ENCODE measurements around the gene SNRK.

The SNRK gene

DNA sequence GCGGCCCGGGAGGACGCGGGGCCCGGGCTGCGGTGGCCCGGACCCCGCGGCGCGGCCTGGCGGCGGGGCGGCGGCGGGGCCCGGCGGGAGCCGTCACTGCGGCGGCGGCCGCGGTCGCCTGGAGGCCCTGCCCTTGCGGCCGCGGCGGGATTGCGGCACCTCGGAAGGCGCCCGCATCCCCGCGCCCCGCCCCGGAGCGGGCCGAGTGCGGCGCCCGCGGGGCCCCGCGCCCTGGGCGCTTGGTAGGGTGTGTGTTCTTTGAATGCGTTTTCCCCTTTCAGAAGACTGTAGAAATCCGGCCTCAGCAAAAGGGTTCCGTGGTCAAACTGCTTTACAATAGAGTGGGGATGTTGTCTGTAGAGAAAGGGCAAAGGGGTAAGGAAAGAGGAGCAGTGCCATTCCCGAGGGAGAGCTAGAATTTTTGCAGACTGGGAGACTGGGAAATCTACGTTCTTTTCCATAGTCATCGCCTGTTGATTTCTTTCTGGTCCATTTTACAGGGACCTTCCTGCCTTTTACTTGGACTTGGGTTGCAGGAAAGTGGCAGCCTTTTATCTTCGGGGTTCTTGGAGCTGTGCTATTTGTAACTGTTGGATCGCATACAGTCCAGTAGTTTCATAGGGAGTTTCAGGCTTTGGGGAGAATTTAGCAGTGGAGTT is 630 bp downstream of the SNRK start:
- TF ChIP-seq CTCF (IDR thresholded peaks at IDR 0.05) (no peak), ZFX (IDR thresholded peaks at IDR 0.05; ENCODE audit: borderline replicate concordance) (no peak)

DNA sequence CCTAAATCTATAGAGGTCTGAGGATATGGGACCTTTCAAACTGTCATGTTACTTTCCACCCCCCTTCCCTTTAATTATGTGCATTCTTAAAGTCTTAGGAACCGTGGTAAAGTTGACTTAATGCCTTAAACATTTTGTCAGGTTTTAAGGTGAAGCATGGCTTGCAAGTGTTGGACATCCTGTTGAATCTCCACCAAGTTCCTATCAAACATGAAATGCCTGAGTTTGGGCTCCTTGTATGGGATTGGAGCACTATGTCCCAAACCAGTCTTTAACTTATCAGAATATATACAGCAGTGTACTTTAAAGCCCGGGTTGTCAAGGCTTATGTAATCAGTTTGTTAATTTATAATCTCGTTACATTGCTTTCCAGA is 1.1 kb downstream of the SNRK start:
- no peak overlapping the region for H3K27ac ChIP-seq
- TF ChIP-seq ZFX (IDR thresholded peaks at IDR 0.05; ENCODE audit: borderline replicate concordance): no peak
- no peak for TF ChIP-seq CTCF (IDR thresholded peaks at IDR 0.05)

More for the DNA sequence above, 630 bp downstream of the SNRK start:
- H3K27ac ChIP-seq: peak overlapping the region; percentile 43

DNA sequence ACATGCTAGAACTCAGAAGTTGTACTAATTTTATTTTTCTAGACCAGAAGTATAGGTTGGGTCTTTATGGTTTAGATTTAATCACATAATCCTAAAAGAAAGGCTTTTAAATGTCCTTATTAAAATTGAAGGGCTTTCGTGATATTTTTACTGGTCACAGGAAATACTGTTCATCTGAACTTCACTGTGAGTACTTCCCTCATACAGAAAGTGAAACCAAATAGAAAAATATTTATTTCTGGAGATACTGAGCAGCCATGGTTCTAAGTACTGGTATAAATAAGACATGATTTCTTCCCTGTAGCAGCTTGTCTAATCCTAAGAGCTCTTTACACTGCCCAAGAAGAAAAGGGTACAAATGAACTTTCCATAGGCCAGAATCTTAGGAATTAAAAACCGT is 2.0 kb downstream of the SNRK start:
- TF ChIP-seq CTCF (IDR thresholded peaks at IDR 0.05) (no peak), ZFX (IDR thresholded peaks at IDR 0.05; ENCODE audit: borderline replicate concordance) (no peak)
- no peak overlapping the region for H3K27ac ChIP-seq

GRCh38 chr3:43288850-43289249 is 2.5 kb downstream of the SNRK start:
- H3K27ac ChIP-seq: no peak overlapping the region
- TF ChIP-seq ZFX (IDR thresholded peaks at IDR 0.05; ENCODE audit: borderline replicate concordance) (no peak), CTCF (IDR thresholded peaks at IDR 0.05) (no peak)

GRCh38 chr3:43289401-43289800 is 3.1 kb downstream of the SNRK start:
- TF ChIP-seq ZFX (IDR thresholded peaks at IDR 0.05; ENCODE audit: borderline replicate concordance): no peak
- no peak for TF ChIP-seq CTCF (IDR thresholded peaks at IDR 0.05)
- no peak overlapping the region for H3K27ac ChIP-seq

GRCh38 chr3:43289841-43290470 is 3.6 kb downstream of the SNRK start:
- H3K27ac ChIP-seq: no peak overlapping the region
- TF ChIP-seq ZFX (IDR thresholded peaks at IDR 0.05; ENCODE audit: borderline replicate concordance): no peak
- no peak for TF ChIP-seq CTCF (IDR thresholded peaks at IDR 0.05)

DNA sequence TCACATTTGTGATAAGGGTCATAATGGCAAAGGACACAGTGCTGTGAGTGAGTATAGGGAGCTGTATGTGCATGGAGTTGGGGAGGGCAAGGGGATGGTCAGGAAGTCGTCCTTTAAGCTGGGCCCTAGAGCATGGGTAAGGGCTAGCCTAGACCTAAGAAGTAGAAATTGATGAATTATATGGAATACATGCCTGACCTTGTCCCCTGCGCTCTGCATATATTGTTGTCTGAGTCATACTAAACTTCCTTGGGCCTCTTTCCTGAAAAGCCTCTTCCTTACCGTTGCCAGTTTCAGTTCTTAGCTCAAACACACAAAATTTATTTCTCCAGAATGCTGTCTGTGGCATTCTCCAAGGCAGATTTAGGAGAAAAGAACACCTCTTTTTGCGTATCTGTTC is 4.6 kb downstream of the SNRK start:
- TF ChIP-seq ZFX (IDR thresholded peaks at IDR 0.05; ENCODE audit: borderline replicate concordance): no peak
- no peak for TF ChIP-seq CTCF (IDR thresholded peaks at IDR 0.05)
- H3K27ac ChIP-seq: no peak overlapping the region
